Left ventricle myocardium superior (tissue), 1 donor: ENCODE data around the gene AGT. TPM values are rescaled to one million over a fixed set of nuclear protein-coding genes. Genes with fewer than 3 reads are reported as not detected.

Experiments used
- ATAC-seq: fragments of 200-7000 bp; cut with Tn5 transposase; one replicate; pipeline ENCODE4 v1.9.1; 2020; ENCODE audit warnings: mild to moderate bottlenecking, moderate library complexity
- DNase-seq: peaks from one replicate; pipeline ENCODE4 v3.0.0-alpha.2; 2020
- intact Hi-C: fragments of 100-400 bp; cut with micrococcal nuclease; formaldehyde crosslinking; loops from one replicate; pipeline ENCODE4 v1.11.0; 2022
- long read RNA-seq: library from polyadenylated mRNA; unstranded; transcript quantifications from one replicate; pipeline ENCODE4 v2.0.0, GENCODE V29; 2021
- total RNA-seq: library from RNA; stranded (reverse); fragmentation: NEBNext Ultra II Directional; extraction: Animal tissue kit (Norgen Biotek cat#: 25700); gene quantifications from one replicate; pipeline ENCODE4 v1.2.1, GENCODE V29; 2021
- donor health status: DM: no; HTN: yes; CAD: no; lungs with severe emphysema.

AGT gene
- 54.9 TPM for total RNA-seq
- long read RNA-seq, transcript AGT-201 (5 exons, 2,291 nt), result major isoform, 55 of 96 reads
- long read RNA-seq, partial matches to known transcripts, result 40 of 96 reads
- long read RNA-seq, other reads (novel, unspliced or antisense), result 1 of 96 reads

DNA sequence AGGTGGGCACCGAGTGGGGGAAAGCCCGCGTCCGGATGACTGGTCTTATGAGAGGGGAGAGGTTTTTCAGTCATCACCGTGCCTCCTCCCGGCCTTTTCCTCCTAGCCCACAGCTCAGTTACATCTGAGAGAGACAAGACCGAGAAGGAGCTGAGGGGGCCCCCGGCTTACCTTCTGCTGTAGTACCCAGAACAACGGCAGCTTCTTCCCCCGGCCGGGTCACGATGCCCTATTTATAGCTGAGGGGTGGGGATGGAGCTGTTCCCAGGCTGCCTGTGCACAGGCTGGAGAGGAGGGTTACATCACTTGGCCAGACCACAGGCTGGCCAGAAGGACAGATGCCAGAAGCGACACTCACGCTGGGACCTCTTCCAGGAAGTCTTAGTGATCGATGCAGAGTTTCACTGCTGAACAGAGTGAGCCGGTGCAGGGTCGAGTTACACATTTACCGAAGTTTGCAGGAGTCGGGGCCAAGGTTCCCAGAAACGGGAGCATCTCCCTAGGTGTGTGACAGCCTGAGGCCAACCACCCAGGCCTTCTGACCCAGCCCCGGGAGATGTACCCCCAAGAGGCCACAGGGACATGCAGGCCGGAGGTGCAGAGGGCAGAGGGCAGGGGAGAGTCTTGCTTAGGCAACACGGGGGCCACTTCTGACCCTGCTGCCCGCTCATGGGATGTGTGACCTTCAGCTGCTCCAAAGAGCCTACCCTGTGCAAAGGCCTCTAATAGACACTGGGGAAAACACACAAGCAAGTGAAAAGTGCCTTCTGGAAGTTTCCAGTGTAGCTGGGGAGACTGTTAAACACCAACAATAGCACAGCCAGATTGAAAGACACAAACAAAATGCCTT, at the start of gene AGT:
AGT (minus strand) TSS at position 208 of the 850 bp plus-strand sequence. CDS start 3,299 bp downstream, outside the sequence.
- ATAC-seq (peak; percentile 98), DNase-seq (peak; percentile 86)
- intact Hi-C loops, result no loop called here

DNA sequence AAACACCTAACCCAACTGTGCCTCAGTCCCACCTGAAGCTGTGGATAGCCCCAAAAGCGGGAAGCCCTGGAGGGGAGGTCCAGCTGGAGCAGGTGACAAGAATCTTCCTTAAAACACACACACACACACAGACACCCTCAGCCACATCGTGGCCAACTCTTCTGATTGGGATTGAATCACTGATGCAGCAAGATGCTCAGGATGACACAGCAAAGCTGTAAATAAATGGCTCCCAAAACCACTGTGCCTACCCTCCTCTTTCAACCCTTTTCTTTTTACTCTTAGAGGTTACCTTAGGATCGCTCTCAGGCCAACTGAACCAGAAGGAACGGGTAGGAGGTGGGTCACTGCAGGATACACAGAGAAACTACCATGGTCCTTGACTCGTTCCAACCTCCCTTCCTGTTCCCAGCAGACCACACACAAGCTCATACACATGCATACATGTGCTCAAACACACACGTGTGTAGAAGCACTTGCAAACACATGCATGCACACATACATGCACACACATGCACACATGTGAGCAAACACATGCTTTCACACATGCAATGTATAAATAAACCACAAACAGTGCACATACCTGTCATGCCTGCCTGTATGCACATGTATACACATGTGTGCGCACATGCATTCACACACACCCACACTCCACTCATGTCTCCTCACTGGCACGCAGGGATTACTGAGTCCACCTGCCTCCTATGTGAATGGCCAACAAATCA, 47.7 kb upstream of the AGT start:
- DNase-seq (no peak), ATAC-seq (no peak)
- intact Hi-C loops, result no loop called here

DNA sequence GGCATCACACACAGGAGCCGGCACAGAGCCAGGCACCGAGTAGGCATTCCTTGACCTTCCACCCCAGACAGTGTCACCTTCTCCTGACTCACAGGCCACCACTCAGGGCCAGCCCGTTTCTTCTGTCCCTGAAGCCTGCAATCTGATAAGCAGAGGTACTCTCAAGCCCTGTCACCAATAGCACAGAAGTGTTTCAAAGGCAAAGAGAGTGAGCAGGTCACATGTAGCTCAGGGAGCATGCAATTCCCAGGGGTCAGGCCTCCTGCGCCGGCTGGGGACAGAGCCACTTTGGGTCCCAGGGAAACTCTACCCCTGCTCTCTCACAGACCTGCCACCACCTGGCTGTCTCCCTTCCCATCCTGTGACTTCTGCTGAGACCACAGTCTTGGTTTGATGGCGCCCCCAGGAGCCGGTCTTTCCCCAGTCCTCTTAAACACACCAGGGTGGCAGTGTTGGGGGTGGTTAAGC, 46.5 kb upstream of the AGT start:
- DNase-seq, result no peak
- ATAC-seq, result peak; percentile 28
- intact Hi-C loops, result no loop called here

DNA sequence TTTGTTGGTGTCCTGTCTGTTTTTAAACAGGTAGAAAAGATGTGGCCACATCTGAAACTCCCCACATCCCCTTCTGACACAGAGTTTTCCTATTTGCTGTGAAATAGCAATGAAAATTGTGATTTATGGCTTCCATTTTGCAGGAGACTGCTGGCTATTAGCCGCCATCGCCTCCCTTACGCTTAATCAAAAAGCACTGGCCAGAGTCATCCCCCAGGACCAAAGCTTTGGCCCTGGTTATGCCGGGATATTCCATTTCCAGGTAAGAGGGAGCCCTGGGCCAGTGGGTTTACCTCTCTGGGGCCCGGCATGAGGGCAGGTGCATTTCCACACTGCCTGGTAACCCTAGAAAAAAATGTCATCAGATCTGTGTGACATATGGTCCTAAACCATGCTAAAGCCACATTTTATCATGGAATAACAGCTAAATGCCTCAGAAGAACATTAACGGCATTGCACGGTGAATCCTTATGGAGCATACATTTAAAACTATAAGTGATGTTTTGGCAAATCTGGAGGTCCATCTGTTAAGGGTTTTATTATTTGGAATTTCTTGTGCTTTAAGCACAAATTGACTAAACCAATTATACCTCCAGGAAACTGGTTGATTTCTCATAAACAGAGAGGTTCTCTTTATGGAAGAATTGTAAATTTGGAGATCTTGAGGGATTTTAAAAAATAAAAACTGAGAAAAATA, 45.6 kb upstream of the AGT start:
- intact Hi-C loops, result no loop called here
- DNase-seq (no peak), ATAC-seq (no peak)

DNA sequence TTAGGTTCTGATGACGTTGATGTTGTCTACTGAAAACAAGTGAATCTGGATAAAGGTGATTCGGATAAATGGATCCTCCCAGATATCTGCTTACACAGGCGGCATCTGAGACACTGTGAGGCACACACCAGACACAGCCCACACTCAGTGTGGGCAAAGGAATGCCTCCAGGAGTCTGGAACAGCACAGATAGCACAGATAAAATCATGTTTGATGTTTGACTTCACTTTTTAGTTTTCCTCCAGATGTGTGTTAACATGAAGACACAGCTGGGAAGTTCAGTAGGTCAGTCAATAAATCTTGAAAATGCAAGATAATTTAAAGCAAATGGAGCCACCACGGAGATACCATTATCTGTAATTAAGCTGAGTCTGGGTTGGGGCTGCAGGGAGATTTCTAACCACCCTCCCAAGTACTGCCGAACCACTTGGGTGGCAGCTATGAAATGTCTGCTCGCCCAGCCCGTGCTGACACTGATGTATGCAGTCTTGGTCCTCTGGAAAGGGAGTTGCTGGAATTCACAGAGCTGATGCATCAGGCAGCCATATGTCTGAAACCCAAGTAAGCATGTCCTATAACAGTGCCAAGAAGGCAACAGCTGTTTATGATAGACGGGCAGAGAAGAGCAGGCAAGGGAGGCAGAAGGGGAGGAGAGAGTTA, 44.9 kb upstream of the AGT start:
- no peak for ATAC-seq
- intact Hi-C loops, result no loop called here
- DNase-seq, result no peak

DNA sequence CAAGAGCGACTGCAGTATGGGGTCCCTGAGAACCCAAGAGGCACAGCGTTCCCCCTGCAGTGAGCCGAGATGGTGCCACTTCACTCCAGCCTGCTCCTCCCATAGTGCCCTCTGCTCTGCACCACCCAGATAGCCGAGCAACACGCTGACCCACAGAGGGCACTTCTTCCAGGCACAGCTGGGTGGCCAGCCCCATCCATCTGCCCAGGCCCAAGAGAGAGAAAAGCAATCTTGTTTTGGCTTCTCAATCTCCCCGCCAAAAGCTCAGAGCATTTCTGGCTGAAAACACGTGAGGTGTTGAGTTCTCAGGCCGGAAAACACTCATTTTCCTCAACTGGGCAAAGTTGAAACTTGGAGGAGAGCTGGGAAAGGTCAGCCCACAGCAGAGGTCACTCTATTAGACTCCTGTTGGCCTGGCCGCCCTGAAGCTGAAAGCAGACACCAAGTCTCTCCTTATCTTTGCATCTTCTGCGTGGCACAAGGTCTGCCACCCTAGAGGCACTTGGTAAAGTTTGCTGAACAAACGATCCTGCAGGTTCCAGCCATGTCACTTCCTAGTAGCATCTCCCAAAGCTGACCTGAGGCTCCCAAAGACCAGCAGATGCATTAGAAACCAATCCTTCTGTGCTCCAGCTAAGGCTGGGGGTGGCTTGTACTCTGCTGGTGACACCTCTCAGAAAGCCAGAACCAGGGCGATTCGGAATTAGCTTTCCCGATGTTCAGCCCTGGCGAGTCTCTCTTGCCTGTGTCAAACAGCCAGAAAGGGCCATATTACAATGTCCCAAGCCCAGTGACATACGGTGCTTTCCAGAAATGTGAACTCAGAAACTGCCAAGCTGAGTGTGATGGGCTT, 44.2 kb upstream of the AGT start:
- intact Hi-C loops, result no loop called here
- no peak for ATAC-seq
- DNase-seq, result no peak

DNA sequence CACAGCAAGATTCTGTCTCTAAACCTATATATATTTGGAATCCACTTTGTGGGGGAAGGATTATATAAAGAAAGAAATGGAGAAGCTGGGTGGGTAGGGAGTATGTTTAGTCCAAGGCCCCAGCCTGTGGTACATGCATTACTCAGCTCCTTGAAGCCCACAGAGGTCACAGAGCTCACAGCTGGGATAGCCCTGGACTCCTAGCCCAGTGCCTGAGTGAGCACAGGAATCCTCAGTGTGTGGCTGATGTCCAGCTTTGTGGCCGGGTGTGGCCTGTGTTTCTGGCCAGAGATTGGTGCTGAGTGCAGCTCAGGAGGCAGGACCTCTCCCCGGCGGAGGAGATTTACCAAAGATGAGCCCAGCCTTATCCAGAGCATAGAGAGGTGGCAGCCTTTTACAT, 40.9 kb upstream of the AGT start:
- intact Hi-C loops, result no loop called here
- DNase-seq, result peak; percentile 75
- ATAC-seq, result peak; percentile 88

DNA sequence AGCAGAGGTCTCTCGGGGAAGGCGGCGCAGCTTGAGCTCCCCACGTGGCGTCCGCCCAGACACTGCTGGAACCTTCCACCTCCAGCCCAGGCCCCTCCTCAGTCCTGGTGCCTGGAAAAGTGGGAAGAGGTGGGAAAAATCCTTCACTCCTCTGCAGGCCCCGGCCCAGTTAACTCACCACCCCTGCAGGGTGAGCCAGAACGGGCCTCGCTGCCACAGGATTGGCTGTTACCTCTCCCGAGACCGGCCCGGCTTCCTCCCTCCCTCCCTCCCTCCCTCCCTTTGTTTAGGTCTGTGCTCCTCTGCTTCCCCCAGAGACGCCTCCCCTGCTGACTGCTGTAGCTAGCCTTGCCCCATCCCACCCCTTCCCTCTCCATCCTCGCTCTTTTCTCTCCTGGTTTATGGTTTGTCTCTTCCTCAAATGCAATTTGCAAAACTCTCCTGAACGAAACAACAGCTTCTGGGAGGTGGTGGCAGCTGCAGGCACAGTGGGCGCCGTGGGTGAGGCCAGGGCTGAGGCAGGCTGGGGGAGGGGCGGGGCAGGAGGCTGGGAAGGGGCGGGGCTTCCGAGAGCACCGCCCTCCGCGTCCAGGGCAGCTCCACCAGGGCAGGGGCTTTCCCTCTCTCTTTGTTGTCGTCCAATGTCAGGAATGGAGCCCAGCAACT, 39.8 kb upstream of the AGT start:
- DNase-seq, result peak; percentile 60
- intact Hi-C loops, result no loop called here
- peak; percentile 78 for ATAC-seq

DNA sequence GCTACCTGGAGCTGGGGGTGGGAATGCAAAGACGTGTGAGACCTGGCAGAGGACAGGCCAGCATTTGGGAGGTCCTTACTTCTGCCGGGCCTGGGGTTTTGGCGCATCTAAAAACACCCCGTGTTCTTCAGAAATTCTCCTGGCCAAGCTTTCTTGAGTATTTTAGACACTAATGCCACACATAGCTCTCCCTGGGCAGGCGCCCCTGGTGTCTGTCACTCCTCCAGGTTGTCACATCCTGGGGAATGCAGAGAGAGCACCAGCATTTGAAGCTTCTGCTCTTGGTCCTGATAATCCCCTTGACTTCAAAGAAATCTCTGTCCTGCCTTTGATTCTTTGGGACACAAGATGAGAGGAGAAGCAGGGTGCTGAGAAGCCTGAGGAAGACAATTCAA, 39.3 kb upstream of the AGT start:
- intact Hi-C loops, result no loop called here
- ATAC-seq, result no peak

DNA sequence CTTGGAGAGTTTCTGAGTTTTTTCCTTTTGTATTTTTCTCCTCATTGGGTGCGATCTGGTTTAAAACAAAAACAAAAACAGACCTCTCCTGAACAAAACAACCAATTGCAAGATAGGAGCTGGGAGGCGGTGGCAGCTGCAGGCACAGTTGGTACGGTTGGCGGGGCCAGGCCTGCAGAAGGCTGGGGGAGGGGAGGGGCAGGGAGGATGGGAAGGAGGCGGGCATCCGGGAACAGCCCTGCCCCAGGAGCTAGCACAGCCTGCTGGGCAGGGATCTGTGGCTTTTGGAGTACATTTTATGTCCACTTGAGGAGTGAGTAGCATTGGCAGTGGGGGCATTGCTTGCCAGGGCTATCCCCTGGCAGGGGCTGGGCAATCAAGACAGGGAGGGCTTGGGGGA, 38.5 kb upstream of the AGT start:
- intact Hi-C loops, result no loop called here
- ATAC-seq, result no peak

More for the DNA sequence above, 39.3 kb upstream of the AGT start:
- no peak for DNase-seq

DNA sequence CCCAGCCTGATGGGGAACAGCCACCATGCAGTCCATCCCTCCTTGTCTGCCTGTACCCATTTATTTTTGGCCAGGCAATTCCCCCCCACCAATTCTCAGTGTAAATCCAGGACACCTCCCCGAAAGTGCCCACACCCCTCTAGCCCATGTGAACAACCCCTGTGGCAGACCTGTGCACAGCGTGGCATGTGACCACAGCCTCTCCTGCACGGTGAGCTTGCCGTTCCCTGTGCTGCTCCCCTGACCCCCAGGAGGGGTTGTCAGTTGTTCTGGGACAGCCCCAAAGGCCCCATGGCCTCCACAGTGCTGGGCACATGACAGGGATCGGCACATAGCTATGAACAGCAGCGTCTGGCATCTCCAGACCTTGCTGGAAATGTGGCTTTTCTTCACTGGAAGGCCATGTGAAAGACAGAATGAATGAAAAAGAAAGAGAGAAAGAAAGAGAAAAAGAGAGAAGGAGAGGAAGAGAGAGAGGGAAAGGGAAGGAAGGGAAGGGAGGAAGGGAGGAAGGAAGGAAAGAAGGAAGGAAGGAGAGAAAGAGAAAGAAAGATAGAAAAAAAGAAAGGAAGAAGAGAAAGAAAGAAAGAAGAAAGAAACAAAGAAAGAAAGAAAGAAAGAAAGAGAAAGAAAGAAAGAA, 37.2 kb upstream of the AGT start:
- DNase-seq, result no peak
- ATAC-seq, result no peak
- intact Hi-C loops, result no loop called here

More for the DNA sequence above, 38.5 kb upstream of the AGT start:
- peak; percentile 47 for DNase-seq

DNA sequence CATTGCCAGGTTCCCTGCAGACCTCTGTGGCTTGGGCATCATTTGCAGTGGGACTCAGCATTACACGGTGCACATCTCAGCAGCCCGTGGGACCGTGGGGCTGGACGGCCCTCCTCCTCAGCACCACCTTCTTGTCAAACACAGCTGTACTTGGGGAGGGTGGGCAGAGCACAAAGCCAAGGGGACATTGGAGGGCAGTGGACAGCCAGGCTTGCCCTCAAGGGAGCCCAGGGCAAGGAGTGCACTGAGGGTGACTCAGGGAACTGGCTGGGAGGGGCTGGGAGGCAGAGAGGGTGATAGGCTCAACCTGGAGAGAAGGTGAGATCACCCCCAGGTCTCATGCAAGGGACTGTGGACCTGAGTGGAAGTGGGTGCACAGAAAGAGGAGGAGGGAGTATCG, 36.7 kb upstream of the AGT start:
- no peak for ATAC-seq
- intact Hi-C loops, result no loop called here

DNA sequence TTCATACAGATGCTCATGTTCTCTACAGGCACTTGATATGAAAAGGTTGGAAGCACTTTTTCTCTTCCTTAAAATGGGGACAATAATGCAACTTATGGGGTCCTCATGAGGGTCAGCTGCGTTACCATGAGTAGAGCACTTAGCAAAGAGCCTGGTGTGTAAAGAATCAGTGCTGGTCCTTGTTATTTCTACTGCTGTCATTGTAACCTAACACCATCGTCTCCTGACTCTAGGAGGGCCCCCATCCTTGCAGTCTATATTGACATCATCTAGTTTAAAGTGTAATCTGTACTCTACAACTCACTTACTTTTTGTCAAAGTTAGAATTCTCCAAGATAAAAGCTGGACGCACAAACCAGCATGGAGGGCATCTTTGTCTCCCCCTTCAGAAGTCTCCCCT, 35.7 kb upstream of the AGT start:
- intact Hi-C loops, result no loop called here

More for the DNA sequence above, 36.7 kb upstream of the AGT start:
- no peak for DNase-seq

DNA sequence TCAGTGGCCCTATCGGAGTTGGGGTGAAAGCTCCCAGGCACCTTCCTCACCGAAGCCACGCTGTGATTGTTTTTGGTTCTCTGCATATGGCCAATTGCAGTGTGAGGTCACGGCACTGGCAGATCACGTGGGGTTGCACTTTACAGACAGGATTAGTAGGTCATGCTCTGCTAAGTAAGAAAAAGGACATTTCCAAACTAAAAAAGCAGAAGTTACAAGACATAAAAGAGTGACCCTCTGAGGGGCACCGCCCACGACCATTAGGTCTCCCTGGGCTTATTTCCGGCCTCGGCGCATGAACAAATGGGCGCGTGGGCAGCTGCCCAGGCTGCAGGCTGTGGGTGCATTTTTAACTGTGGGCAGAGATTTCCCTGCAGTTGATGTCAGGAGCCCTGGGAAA, 35.2 kb upstream of the AGT start:
- ATAC-seq (no peak), DNase-seq (no peak)
- intact Hi-C loops, result no loop called here

More for the DNA sequence above, 35.7 kb upstream of the AGT start:
- DNase-seq (no peak), ATAC-seq (no peak)

DNA sequence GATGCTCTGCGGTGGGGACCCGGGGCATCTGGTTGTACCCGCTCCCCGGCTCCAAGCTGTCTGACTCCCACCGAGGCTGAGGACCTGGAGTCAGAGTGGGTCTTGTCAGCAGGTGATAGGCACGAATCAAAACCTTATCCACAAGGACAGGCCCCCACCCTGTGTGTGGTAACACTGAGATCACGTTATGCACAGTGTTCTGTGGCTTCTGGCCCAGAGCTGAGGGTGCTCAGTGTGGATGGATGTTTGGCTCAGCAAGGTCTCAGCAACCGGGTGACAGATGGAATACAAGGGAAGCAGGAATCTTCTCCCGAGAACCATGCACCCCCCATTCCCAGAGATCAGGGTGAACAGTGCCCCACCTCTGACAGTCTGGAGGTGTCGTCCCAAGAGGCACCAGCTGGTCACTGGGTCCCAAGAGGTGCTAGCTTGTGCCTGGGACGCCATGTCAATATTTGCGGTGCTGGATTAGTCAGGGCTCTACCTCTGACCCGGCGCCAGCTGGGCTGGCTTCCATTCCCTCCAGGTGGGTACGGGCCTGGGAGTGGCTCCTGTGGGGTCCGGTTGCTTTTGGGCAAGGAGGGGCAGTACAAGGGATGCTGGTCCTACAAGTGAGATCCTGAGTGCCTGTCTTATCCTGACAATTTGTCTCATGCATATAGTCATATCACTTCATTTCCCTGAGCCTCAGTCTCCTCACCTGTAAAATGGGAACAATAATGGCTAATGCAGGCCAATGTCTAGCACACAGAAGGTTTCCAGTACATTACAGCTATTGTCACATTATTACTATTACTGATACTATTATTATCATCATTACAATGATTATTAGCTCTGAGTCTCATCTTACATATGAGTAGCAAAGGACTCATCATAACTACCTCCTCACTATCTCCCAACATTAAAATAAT, 34.2 kb upstream of the AGT start:
- ATAC-seq (peak; percentile 67), DNase-seq (no peak)
- intact Hi-C loops, result no loop called here

DNA sequence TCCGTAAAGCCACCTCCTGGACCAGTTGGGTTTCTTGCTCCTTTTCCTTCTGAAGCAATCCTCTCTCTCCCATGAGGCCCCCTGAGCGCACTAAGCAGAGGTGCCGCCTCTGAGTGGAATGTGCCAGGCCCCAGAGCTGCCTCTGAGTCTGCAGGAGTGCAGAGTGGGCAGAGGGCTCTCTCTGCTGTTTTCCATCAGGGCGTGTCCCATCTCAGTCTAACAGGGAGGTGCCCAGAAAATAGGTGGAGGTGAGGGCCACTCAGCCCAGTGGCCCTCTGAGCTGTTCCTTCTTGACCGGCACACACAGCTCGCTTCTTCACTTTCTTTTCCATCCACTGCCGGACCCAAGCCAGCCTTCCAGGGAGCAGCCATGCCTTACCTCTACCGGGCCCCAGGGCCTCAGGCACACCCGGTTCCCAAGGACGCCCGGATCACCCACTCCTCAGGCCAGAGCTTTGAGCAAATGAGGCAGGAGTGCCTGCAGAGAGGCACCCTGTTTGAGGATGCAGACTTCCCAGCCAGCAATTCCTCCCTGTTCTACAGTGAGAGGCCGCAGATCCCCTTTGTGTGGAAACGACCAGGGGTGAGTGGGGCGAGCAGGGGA, 33.3 kb upstream of the AGT start, which contains the start of gene CAPN9:
CAPN9 (plus strand) TSS at position 262 of the 604 bp plus-strand sequence; CDS start at position 371, 109 bp downstream.
- intact Hi-C loops, result no loop called here
- ATAC-seq, result no peak
- no peak for DNase-seq
